ENCODE data around the gene ZNF468.
"Not testable (repeated sequence)": the region's sequence is repeated elsewhere in the genome, so short reads cannot be mapped to it uniquely, and the experiment has no call there.

The ZNF468 gene

GRCh38 chr19:52857378-52858191 is at the start of gene ZNF468:
Gene ZNF468, minus strand, starts transcription at chr19:52857619. Its CDS starts 3,347 bp downstream, at chr19:52854272.
- peak; percentile 14 to 66 for DNase-seq

DNA sequence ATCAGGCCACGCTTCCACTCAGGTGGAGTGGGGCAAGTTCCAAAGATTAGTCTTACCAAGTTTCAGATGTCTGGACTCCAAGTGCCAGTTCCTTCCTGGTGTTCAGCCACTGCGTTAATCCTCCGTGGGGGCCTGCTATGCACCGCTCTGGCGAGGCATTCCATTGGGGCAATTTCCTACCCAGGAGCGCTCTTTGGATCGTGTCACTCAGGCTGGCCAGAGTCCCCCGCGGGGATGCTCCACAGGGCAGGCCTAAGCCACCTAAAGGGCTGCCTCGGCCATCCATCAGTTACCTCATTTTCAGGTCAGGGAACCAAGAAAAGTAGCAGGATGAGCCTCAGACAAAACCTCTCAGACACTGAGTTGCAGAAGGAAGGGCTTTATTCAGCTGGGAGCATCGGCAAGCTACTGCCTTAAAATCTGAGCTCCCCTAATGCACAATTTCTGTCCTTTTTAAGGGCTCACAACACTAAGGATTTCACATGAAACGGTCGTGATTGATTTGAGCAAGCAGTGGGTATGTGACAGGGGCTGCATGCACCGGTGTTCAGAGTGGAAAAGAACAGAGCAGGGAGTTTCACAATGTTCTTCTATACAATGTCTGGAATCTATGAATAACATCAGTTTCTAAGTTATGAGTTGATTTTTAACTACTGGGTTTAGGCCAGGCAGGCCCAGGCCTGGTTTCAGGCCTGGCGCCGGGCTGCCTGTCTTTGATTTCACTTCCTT is 46.8 kb upstream of the ZNF468 start:
- not testable (repeated sequence) for DNase-seq

- no peak for DNase-seq
Measured at GRCh38 chr19:52901842-52902241, 44.4 kb upstream of the ZNF468 start.

DNA sequence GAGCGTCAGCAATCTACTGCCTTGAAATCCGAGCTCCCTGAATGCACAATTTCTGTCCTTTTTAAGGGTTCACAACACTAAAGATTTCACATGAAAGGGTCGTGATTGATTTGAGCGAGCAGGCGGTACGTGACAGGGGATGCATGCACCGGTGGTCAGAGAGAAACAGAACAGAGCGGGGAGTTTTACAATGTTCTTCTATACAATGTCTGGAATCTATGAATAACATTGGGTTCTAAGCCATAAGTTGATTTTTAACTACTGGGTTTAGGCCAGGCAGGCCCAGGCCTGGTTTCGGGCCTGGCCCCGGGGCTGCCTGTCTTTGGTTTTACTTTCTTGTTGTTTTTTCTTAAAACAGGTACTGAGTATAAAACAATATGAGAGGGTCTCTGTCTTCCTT is 41.2 kb upstream of the ZNF468 start:
- DNase-seq = not testable (repeated sequence)

DNA sequence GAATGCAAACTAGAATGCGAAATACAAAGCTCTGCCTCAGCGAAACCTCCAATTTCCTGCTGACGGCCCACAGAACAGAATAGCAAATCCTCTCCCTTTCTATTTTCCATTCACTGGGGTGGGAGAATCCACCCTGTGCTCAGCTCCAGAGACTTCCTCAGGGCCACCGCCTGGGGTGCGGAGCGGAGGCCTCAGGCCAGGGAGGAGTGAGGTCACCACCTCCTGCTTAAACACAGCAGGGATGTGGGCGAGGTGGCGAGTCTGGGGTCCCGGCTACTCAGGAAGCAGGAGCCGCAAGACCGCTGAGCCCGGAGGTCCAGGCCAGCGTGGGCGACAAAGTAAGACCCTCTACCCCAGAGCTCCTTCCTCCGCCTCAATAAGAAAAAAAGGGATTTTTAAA is 40.7 kb upstream of the ZNF468 start:
- no peak for DNase-seq

GRCh38 chr19:52897138-52897935 is 39.9 kb upstream of the ZNF468 start, which contains the start of gene ZNF320:
Gene ZNF320, minus strand, starts transcription at chr19:52897635. Its CDS starts 7,380 bp downstream, at chr19:52890255.
- DNase-seq = peak; percentile 90 to 97

- DNase-seq = no peak
Measured at GRCh38 chr19:52896431-52897137, 39.2 kb upstream of the ZNF468 start.

DNA sequence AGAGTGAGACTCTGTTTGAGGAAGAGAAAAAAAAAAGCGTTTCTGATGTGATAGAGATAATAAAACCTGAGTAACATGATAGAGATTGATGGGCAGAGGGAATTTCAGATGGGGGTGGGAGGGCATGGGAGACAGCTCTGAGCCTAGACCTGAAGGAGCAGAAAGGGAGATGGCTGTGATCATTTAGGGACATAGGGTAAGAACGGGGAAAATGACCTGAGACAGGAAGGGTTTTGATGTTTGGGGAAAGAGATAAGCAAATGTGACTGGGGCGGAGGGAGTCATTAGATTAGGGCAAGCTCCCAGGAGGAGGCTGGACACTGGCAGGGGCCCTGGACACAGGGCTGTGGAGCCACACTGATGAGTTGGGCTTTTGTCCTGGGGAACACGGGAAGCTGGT is 33.9 kb upstream of the ZNF468 start:
- no peak for DNase-seq

DNA sequence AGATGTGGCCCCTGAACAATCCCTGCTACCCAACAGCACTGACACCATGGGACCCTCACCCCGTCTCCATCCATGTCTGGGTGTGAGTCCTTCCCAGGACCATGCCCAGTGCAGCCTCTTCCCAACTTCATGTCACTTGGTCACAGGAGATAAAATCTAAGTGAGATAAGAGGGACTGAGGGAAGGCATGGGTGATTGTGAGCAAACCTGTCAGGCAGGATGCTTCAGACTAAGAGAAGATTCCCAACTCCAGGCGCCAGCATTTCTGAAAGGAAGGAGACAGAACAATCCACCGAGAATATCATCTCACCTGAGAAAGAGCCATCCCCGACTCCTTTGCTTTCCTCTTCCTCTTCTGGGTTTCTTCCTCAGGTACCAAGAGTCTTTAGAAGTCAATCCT is 32.5 kb upstream of the ZNF468 start:
- no peak for DNase-seq

- DNase-seq = no peak
Measured at GRCh38 chr19:52889076-52889475, 31.7 kb upstream of the ZNF468 start.

DNA sequence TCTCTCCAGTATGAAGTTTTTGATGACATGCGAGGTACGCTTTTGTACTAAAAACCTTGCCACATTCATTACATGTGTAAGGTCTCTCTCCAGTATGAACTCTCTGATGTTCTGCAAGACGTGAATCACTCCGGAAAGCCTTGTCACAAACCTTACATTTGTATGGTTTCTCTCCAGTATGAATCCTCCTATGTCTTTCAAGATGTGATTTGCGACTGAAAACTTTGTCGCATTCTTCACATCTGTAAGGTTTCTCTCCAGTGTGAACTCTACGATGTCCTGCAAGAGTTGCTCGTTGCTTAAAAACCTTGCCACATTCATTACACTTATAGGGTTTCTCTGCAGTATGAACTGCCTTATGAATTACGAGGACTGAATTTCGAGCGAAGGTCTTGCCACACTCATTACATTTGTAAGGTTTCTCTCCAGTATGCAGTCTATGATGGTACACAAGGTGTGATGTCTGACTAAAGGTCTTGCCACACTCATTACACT is 23.5 kb upstream of the ZNF468 start:
- DNase-seq = no peak

- not testable (repeated sequence) for DNase-seq
Measured at GRCh38 chr19:52872996-52873395, 15.6 kb upstream of the ZNF468 start.

- DNase-seq = no peak
Measured at GRCh38 chr19:52871466-52871865, 14.0 kb upstream of the ZNF468 start.

DNA sequence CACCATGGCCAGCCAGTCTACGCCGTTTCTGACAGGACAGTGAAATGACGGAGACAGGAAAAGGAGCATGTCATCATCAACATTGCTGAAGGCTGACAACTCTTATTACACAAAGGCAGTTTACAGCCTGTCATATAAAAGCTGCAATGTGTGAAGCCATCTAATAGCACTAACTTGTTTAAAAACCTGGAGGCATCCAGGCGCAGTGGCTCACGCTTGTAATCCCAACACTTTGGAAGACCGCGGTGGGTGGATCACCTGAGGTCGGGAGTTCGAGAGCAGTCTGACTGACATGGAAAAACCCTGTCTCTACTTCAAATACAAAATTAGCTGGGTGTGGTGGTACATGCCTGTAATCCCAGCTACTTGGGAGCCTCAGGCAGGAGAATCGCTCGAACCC is 10.6 kb upstream of the ZNF468 start:
- not testable (repeated sequence) for DNase-seq

DNA sequence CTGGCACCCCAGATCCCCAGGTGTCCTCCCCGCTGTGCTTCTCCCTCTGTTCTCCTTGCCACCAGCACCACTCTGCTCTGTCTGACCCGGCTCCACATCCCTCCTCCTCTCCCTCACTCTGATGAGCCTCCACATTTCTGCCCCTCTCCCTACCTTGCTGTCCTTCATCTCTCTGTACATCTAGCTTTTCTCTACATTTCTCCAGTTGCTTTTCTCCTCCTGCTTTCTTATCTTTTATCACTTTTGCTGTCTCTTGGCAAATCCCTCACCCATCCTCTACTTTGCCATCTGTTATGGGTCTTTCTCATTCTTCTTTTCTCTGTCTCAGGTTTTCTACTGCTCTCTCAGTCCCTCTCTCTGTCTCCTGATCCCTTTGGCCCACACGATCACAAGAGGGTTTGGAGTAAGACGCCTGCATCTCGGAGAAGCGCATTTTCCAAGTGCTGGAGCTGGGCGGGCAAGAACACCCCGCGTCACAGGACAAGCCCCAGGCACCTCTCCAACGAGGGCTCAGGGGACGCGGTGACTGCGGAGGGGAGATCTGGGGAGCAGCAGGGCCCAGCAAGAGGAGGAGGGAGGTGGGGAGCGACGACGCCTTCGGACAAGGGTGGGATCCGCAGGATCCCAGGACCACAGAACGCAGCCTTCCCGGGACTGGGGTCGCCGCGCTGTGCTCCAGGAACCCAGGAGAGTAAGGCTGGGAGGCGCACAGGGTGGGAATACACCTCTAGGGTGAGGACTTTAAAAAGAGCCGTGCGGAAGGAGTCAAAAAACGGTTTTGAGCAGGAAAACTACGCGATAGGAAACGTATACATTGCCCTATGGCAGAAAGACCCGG is 660 bp downstream of the ZNF468 start:
- not testable (repeated sequence) for DNase-seq

GRCh38 chr19:52847352-52847751 is 10.1 kb downstream of the ZNF468 start:
- DNase-seq = not testable (repeated sequence)

DNA sequence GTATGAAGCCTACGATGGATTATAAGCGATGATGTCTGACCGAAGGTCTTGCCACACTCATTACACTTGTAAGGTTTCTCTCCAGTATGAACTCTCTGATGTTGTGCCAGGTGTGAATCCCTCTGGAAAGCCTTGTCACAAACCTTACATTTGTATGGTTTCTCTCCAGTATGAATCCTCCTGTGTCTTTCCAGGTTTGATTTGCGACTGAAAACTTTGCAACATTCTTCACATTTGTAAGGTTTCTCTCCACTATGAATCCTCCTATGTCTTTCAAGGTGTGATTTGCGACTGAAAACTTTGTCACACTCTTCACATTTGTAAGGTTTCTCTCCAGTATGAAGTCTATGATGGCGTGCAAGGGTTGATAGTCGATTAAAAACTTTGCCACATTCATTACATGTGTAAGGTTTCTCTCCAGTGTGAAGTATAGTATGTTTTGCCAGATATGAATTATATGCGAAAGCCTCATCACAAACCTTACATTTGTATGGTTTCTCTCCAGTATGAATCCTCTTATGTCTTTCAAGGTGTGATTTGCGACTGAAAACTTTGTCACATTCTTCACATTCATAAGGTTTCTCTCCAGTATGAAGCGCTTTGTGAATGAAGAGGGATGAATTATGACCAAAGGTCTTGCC is 16.5 kb downstream of the ZNF468 start:
- DNase-seq = not testable (repeated sequence)

DNA sequence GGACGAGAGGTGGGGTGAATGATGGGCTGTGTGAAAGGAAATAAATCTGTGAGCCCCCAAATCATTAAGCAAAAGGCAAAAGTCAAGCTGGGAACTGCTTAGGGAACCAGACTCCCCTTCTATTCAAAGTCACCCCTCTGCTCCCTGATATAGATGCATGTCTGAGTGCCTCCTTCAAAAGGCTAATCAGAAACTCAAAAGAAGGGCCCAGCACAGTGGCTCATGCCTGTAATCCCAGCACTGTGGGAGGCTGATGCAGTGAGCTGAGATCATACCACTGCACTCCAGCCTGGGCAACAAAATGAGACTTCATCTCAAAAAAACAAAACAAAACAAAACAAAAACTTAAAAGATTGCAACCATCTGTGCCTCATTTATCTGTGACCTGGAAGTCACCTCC is 23.1 kb downstream of the ZNF468 start:
- DNase-seq = not testable (repeated sequence)

- not testable (repeated sequence) for DNase-seq
Measured at GRCh38 chr19:52833541-52833940, 23.9 kb downstream of the ZNF468 start.

- not testable (repeated sequence) for DNase-seq
Measured at GRCh38 chr19:52829866-52830265, 27.6 kb downstream of the ZNF468 start.

DNA sequence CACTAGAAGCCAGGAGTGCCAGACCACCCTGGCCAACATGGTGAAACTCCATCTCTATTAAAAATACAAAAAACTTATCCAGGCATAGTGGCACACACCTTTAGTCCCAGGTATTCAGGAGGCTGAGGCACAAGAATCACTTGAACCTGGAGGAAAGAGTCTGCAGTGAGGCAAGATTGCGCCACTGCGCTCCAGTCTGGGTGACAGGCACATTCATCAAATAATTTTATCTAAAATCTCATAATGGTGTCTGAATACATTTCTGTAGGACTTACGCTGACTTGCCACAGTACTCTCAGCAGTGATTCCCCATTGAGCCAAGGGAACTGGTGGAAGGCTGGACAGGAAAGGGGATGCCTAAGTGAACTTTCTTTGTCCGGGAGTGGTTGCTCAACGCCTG is 31.7 kb downstream of the ZNF468 start:
- no peak for DNase-seq

Data from hippocampal formation (tissue), 2 donors.